ENCODE results near the gene VPS13A.
"Not testable (repeated sequence)": the region's sequence is repeated elsewhere in the genome, so short reads cannot be mapped to it uniquely, and the experiment has no call there.

Gene VPS13A

DNA sequence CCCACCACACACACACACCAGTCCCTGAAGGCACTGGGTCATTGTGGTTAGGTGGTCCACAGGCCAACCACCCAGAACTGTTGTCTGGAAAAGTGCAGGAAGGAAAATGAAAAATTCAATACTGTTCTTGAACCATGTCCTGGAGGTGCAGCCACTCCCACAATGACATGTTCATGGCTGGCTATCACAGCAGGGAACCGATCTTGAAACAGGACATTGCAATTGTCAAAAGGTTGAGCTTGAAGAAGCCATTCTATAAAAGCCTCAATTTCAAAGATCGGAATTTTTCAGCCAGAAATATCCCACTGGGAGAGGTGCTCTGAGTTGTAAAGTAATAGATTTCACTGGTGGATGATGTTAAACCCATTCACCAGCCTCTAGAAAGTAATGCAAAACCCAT lies 252.6 kb downstream of the VPS13A start:
- DNase-seq: no peak

DNA sequence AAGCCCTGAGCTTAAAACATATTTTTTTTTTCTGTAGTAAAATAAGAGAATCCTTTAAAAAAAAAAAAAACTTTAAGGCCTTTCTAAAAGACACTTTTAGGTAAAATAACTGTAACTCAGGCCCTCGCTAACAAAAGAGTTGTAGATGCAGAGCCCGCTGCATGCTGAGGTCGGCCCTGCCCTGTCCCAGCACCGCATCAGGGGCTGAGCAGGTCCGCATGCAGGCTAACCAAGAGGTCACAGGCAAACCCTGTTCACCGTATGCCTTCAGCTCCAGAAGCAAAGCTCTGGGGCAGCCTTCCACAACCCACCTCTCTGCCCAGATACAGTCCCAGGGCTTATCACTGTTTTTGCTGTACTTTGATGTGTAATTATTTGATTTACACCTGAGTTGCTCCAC lies 254.7 kb downstream of the VPS13A start:
- no peak for DNase-seq

GRCh38 chr9:77433675-77434445 lies 256.5 kb downstream of the VPS13A start:
- DNase-seq: peak; percentile 45

DNA sequence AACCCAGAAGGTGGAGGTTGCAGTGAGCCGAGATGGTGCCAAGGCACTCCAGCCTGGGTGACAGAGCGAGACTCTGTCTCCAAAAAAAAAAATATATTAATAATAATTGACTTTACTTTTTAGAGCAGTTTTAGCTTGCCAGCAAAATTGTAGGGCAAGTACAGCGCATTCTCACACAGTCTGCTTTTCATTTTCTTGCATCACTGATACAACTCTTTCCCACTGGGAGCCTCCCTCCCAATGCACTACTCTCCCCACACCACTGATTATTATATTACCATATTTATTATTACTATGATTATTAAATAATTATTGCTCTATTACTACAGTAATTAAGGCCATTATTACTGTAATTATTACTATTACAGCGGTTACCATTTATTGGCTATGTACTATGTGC lies 257.9 kb downstream of the VPS13A start:
- no peak for DNase-seq

DNA sequence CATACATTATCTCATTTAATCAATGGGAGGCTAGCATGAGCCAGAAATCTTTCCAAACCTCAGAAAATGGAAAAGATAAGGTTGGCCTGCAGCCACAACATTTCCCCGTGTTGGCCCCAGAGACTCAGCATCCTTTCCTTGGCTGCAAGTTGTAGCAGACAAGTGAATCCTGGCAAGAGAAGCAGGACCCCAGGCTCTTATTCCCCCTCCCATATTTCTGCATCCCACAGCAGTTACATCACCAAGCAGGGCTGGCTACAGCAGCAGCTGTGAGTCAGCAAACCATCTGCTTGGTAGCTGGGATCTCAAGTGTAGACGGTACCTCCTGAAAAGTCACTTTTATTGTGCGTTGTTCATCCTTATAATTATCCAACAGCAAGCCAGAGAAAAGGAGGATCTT lies 258.4 kb downstream of the VPS13A start:
- DNase-seq: no peak

GRCh38 chr9:77438653-77439052 lies 261.3 kb downstream of the VPS13A start:
- DNase-seq: no peak

GRCh38 chr9:77440057-77440456 lies 262.7 kb downstream of the VPS13A start:
- no peak for DNase-seq

DNA sequence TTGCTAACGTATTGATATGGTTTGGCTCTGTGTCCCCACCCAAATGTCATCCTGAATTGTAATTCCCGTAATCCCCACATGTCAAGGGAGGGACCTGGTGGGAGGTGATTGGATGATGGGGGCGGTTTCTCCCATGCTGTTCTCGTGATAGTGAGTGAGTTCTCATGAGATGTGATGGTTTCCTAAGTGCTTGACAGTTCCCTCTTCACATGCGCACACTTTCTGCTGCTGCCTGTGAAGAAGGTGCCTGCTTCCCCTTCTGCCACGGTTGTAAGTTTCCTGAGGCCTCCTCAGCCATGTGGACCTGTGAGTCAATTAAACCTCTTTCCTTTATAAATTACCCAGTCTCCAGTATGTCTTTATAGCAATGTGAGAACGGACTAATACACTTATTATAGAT lies 263.8 kb downstream of the VPS13A start:
- not testable (repeated sequence) for DNase-seq

GRCh38 chr9:77442436-77442835 lies 265.1 kb downstream of the VPS13A start:
- DNase-seq: no peak

DNA sequence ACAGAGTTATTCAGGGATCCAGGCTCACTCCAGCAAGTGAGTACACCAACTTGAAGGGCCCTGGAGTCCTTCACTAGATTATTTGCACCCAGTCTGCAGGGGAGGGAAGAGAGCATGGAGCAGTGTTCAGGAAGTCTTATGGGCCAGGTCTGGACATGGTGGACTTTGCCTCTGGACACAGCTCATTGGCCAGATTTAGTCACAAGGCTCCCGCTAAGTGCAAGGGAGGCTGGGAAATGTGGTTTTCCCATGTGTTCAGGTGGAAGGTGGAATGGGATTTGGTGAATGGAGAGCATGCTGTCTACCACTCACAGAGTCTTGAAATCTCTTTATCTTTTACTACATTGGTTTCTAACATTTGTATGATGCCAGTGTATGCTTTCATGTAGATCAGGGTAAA lies 270.3 kb downstream of the VPS13A start:
- no peak for DNase-seq

DNA sequence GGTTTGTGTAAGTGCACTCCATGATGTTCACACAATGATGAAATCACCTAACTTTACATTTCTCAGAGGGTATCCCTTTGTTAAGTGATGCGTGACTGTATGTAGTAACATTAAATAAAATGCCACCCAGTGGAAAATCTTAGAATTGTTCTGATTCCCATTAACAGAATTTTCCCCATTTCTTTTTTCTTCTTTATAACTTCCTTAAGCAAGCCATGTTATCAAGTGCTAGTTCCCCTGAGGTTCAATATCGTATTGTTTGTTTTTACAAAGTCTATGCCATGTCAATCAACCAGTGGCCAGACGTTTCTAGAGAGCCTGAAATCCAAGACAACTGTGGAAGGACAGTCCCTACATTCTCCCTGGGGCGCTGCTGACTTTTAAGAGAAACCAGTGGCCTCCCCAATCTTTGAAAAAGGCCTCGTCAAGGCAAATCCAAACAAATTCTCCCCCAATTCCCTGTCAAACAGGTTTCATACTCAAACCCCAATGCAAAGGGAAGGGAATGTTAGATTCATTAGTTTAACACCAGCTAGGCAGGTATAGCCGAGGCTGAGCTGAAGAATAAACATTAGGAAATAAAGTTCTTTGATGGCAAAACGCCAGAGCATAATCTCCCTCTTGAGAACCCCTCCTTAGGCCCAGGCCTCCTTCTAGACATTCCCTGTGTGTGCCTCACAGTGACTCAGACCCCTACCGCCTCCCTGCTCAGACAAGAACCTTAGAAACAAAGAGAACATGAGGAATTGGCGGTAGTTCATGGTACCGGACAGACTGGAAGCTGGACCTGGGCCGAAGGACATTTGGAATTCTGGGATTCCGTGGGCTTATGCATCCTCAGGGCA lies 272.1 kb downstream of the VPS13A start:
- no peak for DNase-seq

DNA sequence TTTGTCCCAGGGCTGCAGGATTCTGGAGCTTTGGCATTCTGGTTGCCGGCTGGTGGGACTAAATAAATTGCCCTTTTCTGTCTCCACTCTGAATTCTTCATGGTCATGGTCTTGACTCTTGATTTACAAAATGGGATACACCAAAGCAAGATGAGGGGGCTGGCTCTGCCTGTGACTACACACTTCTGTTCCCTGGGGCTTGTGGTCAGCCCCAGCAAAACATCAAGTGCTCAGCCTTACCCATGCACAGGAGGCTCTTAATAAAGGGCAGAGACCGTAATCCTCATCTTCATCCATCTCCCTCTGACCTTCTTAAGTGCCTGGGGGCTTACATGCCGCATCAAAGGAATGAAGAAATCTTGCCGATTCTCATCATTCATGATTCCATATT lies 272.7 kb downstream of the VPS13A start:
- DNase-seq: no peak

- DNase-seq: no peak
These were observed 274.2 kb downstream of the VPS13A start for GRCh38 chr9:77451507-77451906.

- no peak for DNase-seq
These were observed 276.7 kb downstream of the VPS13A start for GRCh38 chr9:77453825-77454647.

GRCh38 chr9:77454663-77455062 lies 277.3 kb downstream of the VPS13A start:
- no peak for DNase-seq

DNA sequence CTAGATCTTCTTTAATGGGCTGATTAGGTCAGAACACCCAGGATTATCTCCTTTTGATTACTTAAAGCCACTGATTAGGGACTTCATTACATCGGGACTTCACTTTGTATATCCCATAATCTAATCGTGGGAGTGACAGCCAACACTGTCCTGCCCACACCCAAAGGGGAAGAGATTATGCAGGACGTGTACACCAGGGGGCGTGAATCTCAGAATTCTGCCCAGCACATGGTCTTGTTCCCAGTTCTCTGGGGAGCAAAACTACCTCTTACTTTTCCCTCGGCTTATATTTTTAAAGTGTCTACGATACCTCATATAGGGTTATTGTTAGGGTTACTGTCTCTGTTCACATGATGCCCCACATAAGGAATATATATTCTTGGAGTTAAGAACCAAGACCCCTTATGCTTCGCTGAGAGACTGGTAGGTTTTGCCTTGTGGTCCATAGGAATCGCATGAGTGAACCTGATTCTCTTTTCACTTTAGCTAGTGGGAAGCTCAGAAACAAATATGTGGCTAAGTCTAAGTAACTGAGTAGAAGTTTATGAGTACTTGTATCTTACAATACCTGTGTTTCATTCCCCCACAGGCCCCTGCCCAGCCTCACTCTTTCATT lies 278.1 kb downstream of the VPS13A start:
- DNase-seq: peak; percentile 14

DNA sequence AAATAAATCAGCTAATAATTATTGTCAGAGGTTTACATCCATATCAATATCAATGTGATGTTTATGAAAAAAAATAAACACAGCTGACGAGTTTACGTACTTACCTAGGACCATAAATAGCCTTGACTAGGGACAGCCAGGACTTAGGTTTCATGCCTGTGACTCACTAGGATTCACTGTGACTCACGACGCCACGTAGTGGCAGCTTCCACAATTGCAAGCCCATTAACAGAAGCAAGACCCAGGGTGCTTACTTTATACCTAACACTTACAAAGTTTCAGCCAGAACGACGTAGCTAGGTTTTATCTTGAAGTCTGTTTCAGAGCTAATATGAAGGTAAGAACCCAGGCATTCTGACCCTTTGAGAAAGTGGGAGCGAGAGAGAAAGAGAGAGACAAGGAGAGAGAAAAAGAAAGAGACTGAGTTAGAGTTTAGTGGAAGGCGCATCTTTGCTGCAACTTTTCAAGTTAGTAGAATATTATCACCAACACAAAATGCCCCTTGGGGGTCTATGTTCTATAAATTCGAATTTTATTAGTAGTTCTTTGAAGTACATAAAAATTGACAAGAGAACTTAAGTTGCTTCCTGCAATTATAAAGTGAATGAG lies 279.6 kb downstream of the VPS13A start:
- DNase-seq: peak; percentile 77

GRCh38 chr9:77457916-77458592 lies 280.7 kb downstream of the VPS13A start:
- peak; percentile 50 for DNase-seq

DNA sequence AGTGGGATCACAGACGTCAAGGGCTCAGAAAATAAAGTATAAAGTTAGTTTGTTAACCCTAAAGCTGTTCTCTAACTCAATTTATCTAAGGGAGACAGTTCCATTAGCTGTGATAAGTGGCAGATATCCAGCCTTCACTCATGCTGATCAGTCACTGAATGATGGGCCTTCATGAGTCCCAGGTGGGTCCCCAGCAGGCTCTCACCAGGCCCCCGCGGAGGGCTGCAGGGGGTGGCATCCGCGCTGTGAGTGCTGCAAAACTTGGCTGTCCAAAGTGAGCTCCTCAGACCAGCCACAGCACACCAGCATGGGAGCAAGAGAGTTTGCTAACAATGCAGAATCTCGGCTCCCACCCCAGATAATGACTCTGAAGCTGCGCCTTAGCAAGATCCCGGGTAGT lies 283.6 kb downstream of the VPS13A start:
- DNase-seq: no peak

- no peak for DNase-seq
These were observed 284.7 kb downstream of the VPS13A start for GRCh38 chr9:77462066-77462465.

DNA sequence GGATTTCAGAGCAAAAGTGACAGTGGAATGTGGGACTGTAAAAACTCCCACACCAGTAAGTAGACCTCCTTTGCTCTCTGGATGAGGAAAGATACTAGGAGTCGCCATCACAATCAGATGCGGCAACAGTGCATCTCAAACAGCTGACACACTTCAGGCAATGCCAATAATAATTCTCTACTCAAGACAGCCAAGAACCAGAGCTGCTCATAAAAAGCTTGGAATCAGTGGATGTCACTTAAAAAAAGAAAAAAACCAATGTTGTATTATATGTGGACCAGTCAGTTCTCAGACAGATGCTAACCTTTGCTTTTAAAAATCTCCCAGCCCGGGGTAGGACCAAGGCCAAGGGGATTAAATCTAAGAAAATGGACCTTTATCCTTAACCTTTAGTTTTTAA lies 285.8 kb downstream of the VPS13A start:
- no peak for DNase-seq

GRCh38 chr9:77464661-77465060 lies 287.3 kb downstream of the VPS13A start:
- DNase-seq: no peak

Measured in activated CD4-positive, alpha-beta T cell treated with anti-CD3 and anti-CD28 coated beads, Interleukin-2, amount 50 U/mL, for 1 hour (primary cell).